ENCODE measurements around the gene OR10H4. TPM values are rescaled to one million over a fixed set of nuclear protein-coding genes. Genes with fewer than 3 reads are reported as not detected.

The OR10H4 gene
- total RNA-seq, 2 donors from 2014 or later, result not detected

GRCh38 chr19:15986701-15987100, 37.9 kb downstream of the OR10H4 start:
- peaks cover 0 to 4% of the 10 kb centered on the region in 2 donors for H3K36me3 Mint-ChIP-seq
- no peak for ATAC-seq
- no peak for DNase-seq (ENCODE audit: low spot score in 2 of 2)

GRCh38 chr19:15989889-15990288, 41.1 kb downstream of the OR10H4 start:
- ATAC-seq, result no peak
- no peak for DNase-seq (ENCODE audit: low spot score in 2 of 2)
- H3K36me3 Mint-ChIP-seq, result no peaks in the 10 kb centered on the region
- peaks cover 0 to 5% of the 10 kb centered on the region in 2 donors for H3K9me3 Mint-ChIP-seq
- no peak overlapping the region for H3K27ac Mint-ChIP-seq

More at GRCh38 chr19:15986701-15987100, 37.9 kb downstream of the OR10H4 start:
- H3K27ac Mint-ChIP-seq, result no peak overlapping the region
- peaks cover 0 to 3% of the 10 kb centered on the region in 2 donors for H3K9me3 Mint-ChIP-seq

GRCh38 chr19:15991602-15992001, 42.8 kb downstream of the OR10H4 start:
- Mint-ChIP-seq H3K9me3 (peaks cover 6 to 7% of the 10 kb centered on the region in 2 donors), H3K27ac (no peak overlapping the region), H3K36me3 (no peaks in the 10 kb centered on the region)
- ATAC-seq (no peak), DNase-seq (ENCODE audit: low spot score in 2 of 2) (no peak)

DNA sequence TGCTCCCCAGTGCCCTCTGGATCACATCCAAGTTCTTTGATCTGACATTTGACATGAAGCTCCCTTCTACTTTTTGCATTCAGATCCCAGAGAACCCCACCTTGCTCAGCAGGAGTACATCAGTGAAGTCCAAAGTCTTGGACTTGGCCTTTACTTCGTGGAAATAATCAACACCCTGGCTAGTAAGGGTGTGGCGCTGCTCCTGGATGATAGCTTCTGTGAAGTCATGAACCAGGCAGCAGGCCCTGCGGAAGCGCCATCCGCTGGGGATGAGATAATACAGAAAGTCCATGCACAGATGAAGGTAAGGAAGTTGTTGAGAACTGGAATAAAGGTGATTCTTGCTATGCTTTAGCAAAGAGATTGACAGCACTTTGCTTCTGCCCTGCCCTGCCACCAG, 43.2 kb downstream of the OR10H4 start:
- ATAC-seq (no peak), DNase-seq (ENCODE audit: low spot score in 2 of 2) (no peak)
- Mint-ChIP-seq H3K9me3 (peaks cover 5 to 8% of the 10 kb centered on the region in 2 donors), H3K27ac (no peak overlapping the region), H3K36me3 (no peaks in the 10 kb centered on the region)

DNA sequence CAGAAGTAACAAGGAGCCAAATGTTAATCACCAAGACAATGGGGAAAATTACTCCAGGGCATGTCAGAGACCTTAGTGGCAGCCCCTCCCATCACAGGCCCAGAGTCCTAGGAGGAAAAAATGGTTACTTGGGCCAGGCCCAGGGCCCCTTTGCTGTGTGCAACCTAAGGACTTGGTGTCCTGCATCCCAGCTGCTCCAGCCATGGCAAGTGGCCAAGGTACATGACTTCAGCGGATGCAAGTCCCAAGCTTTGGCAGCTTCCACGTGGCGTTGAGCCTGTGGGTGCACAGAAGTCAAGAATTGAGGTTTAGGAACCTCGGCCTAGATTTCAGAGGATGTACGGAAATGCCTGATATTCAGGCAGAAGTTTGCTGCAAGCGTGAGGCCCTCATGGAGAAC, 46.7 kb downstream of the OR10H4 start:
- H3K27ac Mint-ChIP-seq, result no peak overlapping the region
- H3K9me3 Mint-ChIP-seq, result peaks cover 4 to 8% of the 10 kb centered on the region in 2 donors
- DNase-seq (ENCODE audit: low spot score in 2 of 2) (no peak), ATAC-seq (no peak)
- H3K36me3 Mint-ChIP-seq, result no peaks in the 10 kb centered on the region

DNA sequence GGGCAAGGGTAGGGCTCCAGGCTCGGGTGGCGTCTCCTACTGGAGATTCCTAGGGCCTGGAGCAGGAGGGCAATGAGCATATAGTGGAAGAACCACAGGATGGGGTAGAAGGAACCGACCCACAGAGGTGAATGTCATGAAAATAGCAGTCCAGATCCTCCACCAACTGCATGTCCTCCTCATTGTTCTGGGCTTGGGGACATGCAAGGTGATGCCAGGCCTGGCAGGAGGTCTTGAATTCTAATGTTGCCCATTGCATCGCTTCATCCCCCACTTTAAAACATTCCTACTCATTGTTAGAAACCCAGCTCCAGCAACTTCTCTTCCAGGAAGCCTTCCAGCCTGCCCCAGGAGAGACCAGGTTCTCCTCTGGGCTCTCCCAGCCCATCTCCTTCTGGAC, 49.4 kb downstream of the OR10H4 start:
- DNase-seq (ENCODE audit: low spot score in 2 of 2), result no peak
- H3K36me3 Mint-ChIP-seq, result no peaks in the 10 kb centered on the region
- H3K27ac Mint-ChIP-seq, result no peak overlapping the region
- peaks cover 4 to 8% of the 10 kb centered on the region in 2 donors for H3K9me3 Mint-ChIP-seq
- ATAC-seq, result no peak

Other genes with a start within 250 kb of the OR10H4 start
- not detected for gene OR10H2, start 221.0 kb upstream of the OR10H4 start, total RNA-seq
- gene OR10H3, start 211.0 kb upstream of the OR10H4 start, total RNA-seq, result not detected
- not detected for gene OR10H5, start 161.3 kb upstream of the OR10H4 start, total RNA-seq
- under 1 TPM in 1 of 2 donors, not detected in 1; 0.10 TPM for gene OR10H1, start 133.3 kb upstream of the OR10H4 start, total RNA-seq
- gene CYP4F2, start 50.9 kb upstream of the OR10H4 start, total RNA-seq, result under 1 TPM in 1 of 2 donors, not detected in 1; 0.43 TPM
- not detected for gene CYP4F11, start 14.5 kb upstream of the OR10H4 start, total RNA-seq
- gene TPM4, start 127.5 kb downstream of the OR10H4 start, total RNA-seq, result 100 to 1,000 TPM; 405 to 411 TPM
- 100 to 1,000 TPM; 125 to 155 TPM for gene RAB8A, start 162.9 kb downstream of the OR10H4 start, total RNA-seq
- 10 to 100 TPM; 23.9 to 49.8 TPM for gene HSH2D, start 194.7 kb downstream of the OR10H4 start, total RNA-seq
- gene CIB3, start 224.5 kb downstream of the OR10H4 start, total RNA-seq, result 1 to 10 TPM in 1 of 2 donors, not detected in 1; 1.0 TPM
- gene FAM32A, start 236.4 kb downstream of the OR10H4 start, total RNA-seq, result 10 to 100 TPM; 49.9 to 53.2 TPM
- 100 to 1,000 TPM; 105 to 139 TPM for gene AP1M1, start 248.9 kb downstream of the OR10H4 start, total RNA-seq